Stimulated activated CD8-positive, alpha-beta memory T cell treated with anti-CD3 and anti-CD28 coated beads, Interleukin-4, amount 100 ng/mL, for 48 hours (primary cell): ENCODE results near the gene FGB.

ENCODE experiments used
- DNase-seq: peaks from one replicate; pipeline ENCODE4 v3.0.0-alpha.2; 2020

The FGB gene

DNA sequence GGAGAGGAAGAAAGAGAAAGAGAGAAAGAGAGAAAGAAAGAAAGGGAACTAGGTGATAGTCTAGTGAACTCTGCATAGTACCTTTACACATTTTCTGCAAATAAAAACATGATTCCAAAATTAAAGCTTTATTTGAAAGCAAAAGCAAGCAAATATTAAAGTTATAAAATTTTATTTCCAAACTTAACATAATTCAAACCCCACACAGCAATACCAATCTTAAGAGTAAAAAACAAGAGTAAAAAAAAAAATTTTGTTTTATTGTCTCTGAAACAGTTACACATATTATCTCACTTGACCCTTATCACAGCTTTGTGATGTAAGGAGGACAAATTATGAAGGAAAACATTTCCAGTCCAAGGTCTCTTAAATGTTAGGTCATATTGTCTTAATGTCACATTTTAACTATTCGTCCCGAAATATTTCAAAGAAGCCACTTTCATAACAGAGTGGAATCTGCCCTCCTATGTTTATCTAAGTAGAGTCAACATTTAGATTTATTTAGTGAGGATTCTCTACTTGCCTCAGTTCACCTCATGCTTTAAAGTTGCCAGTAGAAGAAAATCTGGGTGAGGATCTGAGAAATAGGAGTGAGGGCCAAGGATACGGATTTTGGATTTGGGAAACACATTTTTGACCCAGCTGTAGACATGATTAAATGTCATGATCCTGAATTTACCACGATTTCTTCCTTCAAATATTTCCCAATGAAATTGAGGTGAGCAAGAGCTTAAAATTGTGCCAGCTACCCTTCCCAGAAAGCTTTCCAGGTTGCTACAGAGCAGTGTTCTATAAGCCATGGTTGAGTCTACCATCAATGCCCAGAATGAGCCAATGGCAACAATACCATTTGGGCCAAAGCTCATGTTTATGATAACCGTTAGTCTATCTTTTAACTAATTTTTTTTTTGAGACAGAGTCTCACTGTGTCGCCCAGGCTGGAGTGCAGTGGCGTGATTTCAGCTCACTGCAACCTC, 35.3 kb downstream of the FGB start:
- DNase-seq = no peak

DNA sequence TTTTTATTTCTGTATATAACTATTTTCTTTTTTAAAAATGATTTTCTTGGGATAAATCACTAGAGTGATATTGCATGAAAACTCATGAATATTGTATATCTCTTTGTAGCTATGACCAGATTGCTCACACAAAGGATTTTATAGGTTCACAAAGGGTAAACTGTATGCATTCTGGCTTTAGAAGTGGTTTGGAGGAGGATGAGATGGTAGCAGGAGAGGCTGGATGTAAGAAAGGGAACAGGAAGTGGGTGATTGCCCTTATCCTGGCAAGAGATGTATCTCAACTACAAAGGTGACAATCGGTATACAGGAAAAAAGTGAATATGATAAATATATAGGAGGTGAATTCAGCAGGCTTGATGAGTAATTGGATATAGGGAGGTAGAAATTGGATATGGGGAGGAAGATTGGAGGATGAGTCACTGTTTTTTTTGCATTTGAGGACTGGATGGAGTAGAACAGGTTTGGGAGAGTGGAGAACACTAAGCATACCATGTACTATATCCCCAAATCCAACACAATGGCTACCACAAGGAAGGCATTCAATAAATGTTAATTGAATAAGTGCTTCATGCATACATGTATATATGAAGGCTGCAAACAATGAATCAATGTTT, 39.7 kb downstream of the FGB start:
- no peak for DNase-seq

DNA sequence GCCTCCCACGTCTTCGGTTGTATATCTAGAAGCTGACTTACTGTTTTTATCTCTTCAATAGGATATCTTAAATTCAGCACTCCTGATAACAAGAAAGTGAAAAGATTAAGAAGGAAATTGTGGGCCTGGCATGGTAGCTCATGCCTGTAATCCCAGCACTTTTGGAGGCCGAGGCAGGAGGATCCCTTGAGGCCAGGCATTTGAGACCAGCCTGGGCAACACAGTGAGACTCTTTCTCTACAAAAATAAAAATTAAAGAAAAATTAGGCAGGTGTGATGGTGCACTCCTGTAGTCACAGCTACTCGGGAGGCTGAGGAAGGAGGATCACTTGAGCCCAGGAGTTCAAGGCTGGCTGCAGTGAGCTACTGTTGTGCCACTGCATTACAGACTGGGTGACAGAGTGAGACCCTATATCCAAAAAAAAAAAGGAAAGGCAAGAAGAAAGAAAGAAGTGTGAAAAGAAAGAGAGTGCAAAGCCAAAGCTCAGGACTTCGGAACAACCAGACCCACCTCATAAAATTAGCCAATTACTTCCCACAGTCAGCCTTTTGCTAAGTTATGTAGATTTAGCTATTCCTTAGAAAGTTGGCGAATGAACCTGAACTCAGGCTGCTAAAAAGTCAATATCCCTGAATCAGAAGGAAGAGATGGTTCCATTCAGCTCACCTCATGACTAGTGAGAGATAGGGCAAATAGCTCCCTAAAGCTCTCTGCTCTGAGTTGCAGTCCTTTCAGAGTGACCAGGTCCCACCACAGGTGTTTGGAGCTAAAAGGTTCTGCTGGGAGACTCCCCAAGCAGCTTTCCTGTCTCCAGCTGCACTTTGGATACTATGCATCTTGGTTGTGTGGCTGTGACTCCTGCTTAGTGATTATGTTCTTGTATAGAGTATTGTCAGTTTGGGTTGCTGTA, 40.5 kb downstream of the FGB start:
- DNase-seq = no peak

GRCh38 chr4:154604696-154605200, 41.9 kb downstream of the FGB start:
- no peak for DNase-seq

- DNase-seq = no peak
These were observed 44.2 kb downstream of the FGB start for GRCh38 chr4:154606728-154607723.

DNA sequence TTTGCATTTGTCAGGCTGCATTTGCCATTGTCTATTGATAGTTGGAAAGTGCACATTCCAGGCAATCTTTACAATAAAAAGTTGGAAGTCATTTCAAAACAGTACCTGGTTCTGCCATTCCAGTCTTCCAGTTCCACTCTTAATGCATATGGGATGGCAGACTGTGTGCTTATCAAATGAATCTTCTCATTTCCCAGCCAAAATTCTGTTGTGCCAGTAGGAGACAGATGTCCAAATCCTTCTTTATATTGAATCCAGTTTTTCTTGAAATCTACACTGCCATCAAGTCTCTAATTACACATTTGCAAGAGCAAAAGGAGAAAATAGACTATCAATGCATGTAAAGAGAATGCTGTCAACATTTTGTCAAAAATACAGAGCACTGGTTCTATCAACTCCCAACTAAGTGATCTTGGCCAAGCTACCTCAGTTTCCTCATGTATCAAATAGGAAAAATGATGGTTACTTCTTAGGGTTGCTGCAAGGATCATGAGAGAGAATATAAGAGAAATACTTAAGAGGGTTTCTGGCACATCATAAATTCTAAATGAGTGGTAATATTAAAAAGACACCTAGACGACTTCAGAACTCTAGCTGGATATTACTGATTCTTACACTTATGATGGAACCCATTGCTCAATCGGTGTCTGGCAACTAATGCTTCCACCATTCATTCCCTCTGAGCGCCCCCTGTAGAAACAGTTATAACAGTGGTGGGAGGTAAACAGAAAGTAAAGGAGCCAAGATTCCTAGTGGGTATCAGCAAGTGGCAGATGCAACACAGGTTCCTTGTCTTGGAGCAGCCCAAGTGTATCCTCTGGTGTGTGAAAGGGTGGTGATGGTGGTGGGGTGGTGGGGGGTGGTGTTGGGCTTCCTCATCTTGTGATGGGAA, 45.8 kb downstream of the FGB start:
- no peak for DNase-seq

DNA sequence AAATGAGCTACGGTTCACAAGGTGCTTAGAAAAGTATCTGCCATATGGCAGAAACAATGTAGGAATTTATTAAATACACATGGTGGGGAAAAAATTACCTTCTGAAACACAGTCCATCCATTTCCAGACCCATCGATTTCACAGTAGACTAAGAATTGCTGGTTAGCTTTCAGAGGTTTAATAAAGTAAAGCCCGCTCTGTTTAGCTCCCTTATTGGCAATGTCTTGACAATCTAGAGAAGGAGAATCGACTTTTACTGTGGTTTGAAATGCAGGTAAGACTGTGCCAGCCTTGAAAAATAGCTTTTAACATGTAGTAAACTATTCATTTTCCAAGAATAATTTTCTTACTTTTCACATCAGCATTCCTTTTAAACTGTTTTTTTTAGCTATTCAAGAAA, 46.7 kb downstream of the FGB start:
- no peak for DNase-seq

DNA sequence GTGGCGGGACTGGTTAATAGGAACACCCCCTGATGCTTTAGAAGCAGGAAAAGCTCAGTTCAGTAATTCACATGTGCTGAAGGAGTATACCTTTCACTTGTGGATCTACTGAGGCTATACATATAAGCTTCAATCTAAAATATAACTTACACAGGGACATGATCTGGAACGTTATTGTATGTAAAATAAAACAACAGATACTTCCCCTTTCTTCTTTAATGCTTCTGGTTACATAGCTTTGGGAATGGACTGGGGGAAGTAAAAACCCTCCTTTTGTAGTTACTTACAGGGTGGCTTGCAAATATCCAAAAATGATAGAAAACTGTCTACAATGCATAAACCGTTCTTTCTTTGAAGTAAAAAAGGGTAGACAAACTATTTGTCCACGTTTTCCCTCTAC, 47.8 kb downstream of the FGB start:
- DNase-seq = no peak

GRCh38 chr4:154611833-154612232, 49.0 kb downstream of the FGB start:
- no peak for DNase-seq

DNA sequence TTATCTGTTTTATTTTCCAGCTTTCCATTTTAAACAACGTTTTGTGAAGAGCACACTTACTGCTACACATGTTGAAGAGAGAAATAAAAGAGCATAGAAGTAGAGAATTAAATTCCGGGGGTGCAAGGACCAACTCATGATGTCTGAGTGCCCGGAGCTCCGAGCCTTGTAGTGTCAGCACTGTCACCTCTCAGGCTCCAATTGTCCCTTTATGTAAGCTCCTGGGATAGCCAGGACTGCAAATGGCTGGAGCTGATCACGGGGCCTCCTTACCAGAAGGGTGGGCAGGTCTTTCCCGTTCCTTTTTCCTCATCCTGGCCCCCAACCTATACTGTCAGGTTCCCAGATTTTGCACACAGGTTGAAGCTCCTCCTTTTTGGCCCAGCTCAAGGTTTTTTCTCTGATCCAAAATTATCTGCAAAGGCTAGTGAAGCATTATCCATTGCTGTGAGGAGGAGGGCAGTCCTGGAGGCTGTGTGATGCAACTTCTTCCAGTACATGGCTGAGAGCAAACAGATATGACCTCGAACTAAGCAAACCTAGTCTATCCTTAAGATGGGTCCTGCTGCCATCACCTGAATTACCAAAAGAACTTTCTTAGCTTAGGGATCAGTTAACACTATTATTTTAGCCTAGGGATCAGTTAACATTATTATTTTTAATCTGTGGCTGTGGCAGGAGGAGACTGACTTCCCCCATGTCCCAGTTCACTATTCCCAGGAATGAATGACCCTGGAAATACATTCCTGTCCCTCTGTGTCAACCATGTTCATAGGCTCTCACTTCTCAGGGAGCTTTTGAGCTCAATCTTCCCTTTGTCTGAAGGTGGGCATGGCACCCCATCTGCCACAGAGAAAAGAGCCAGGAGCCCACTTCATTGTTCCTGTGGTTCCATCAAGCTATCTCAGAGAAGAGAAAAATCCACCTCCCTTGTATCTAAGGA, 49.9 kb downstream of the FGB start, which contains the start of gene FGG:
FGG (minus strand) TSS at position 185 of the 943 bp plus-strand sequence; CDS start at position 138, 47 bp downstream.
- no peak for DNase-seq

DNA sequence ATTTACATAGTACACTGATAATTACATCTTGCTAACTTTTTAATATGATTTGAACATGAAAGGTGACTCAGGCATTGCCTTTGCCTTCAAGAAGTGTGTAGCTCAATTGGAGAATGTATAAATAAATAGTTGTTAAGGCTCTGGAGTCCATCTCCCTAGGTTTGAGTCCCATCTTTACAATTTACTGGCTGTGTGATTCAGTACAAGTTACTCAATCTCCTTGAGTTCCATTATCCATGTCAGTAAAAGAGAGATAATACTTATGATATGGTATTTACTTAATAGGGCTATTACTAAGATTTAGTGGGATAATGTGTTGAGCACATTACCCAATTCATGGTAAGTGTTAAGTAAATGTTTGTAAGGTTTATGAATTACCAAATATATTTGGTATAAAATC, 51.5 kb downstream of the FGB start:
- no peak for DNase-seq

DNA sequence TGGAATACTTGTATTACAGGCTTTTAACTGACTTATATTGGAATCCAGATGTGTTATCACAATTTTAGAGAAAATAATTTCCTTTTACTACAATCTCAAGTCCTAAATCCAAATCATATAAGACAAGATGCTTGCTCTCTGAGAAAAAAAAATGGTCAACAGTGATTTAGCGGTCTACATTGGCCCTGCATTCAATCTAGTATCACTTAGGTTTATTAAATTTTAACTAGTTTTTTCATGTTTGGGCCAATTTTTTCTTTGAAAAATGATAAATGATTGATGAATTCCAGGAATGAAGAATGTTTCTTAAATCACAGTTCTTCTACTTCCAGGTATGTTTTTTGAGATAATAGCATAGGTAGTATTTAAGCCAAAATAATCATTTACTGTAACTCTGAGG, 52.4 kb downstream of the FGB start:
- no peak for DNase-seq

- DNase-seq = no peak
These were observed 53.5 kb downstream of the FGB start for GRCh38 chr4:154616287-154616686.

DNA sequence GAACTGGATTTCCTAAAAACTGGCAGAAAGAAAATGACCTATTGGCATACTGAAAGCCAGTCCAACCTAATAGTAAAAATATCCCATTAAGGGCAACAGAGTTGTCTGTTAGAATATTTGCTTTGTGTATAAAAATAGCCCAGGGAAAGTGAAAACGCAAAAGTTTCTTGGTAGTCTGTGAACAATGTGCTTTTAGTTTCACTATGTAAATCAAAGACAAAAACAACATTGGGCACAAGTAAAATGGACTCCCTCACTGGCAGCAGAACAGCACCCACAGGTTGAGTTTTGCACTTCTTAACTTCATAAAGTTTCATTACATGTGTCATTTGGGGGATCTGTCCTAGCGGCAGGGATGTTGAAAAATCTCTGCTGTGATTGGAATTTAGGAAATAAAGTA, 53.9 kb downstream of the FGB start:
- no peak for DNase-seq

DNA sequence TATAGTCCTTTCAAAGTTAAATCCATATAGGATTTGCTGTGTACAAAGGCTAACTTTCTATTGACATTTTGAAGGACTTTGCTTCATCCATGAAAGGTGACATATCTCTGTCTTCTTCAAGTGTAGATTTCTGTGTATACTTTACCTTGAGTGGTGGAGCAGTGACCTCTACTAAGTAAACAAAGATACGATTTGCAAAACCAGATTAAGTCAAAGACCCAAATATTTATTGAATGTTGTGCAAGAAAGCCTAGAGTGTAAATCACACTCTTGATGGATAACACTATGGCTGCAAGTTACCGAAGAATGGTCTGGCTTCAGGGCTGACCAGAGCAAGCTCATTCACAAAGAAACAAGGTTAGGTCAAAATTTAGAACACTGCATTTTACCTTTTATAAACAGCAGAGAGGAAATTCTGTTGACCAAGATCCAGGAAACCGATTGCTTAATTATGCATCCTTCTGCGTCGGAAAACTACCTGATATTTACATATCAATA, 55.1 kb downstream of the FGB start:
- no peak for DNase-seq

- peak; percentile 62 for DNase-seq
These were observed 56.0 kb downstream of the FGB start for GRCh38 chr4:154618708-154619315.

- no peak for DNase-seq
These were observed 57.3 kb downstream of the FGB start for GRCh38 chr4:154620111-154620510.
